T-helper 1 cell treated with Interleukin-12 subunit alpha and Interleukin-12 subunit beta and Interleukin-4 antibody, amounts not matched to agents 30 ng/mL and 1 ng/mL, for 36 hours (primary cell): ENCODE data around the gene IFIT3. TPM values are rescaled to one million over a fixed set of nuclear protein-coding genes. Genes with fewer than 3 reads are reported as not detected.
"Not testable (repeated sequence)": the region's sequence is repeated elsewhere in the genome, so short reads cannot be mapped to it uniquely, and the experiment has no call there.

Experiments
- intact Hi-C: fragments of 100-400 bp; cut with micrococcal nuclease; formaldehyde crosslinking; loops from one replicate; pipeline ENCODE4 v1.15.1; 2024
- total RNA-seq: library from RNA; stranded (reverse); gene quantifications from 2 replicates; pipeline ENCODE4 v1.2.3, GENCODE V29; 2022

IFIT3 gene
- 11.2 and 11.4 TPM in 2 replicates for total RNA-seq

- intact Hi-C loops: loop anchor here (1.0 kb wide), 2 partner anchors 9 to 27 kb away; no protein-coding TSS in a partner anchor
Observed at GRCh38 chr10:89327803-89328441, at the start of gene IFIT3. Gene IFIT3, plus strand, starts transcription at chr10:89327997. Its CDS starts 77 bp downstream, at chr10:89328074.

- intact Hi-C loops: no loop called here
Observed at GRCh38 chr10:89278034-89278535, 49.7 kb upstream of the IFIT3 start.

- intact Hi-C loops: no loop called here
Observed at GRCh38 chr10:89278900-89279392, 48.9 kb upstream of the IFIT3 start.

GRCh38 chr10:89279421-89279869 lies 48.4 kb upstream of the IFIT3 start:
- intact Hi-C loops: no loop called here

GRCh38 chr10:89280508-89280907 lies 47.3 kb upstream of the IFIT3 start:
- intact Hi-C loops: no loop called here

GRCh38 chr10:89281606-89282395 lies 46.0 kb upstream of the IFIT3 start:
- intact Hi-C loops: no loop called here

GRCh38 chr10:89283025-89283935 lies 44.5 kb upstream of the IFIT3 start:
- intact Hi-C loops: no loop called here

GRCh38 chr10:89283936-89284475 lies 43.8 kb upstream of the IFIT3 start:
- intact Hi-C loops: no loop called here

- intact Hi-C loops: not testable (repeated sequence)
Observed at GRCh38 chr10:89284711-89285110, 43.1 kb upstream of the IFIT3 start.

- intact Hi-C loops: not testable (repeated sequence)
Observed at GRCh38 chr10:89285303-89285702, 42.5 kb upstream of the IFIT3 start.

GRCh38 chr10:89294721-89295239 lies 33.0 kb upstream of the IFIT3 start:
- intact Hi-C loops: no loop called here

- intact Hi-C loops: no loop called here
Observed at GRCh38 chr10:89295597-89295996, 32.2 kb upstream of the IFIT3 start.

GRCh38 chr10:89296220-89296648 lies 31.6 kb upstream of the IFIT3 start:
- intact Hi-C loops: no loop called here

GRCh38 chr10:89297356-89297755 lies 30.4 kb upstream of the IFIT3 start:
- intact Hi-C loops: no loop called here

- intact Hi-C loops: no loop called here
Observed at GRCh38 chr10:89297791-89298190, 30.0 kb upstream of the IFIT3 start.

- intact Hi-C loops: no loop called here
Observed at GRCh38 chr10:89299031-89299430, 28.8 kb upstream of the IFIT3 start.

- intact Hi-C loops: loop anchor here (1.0 kb wide), 3 partner anchors 26 to 400 kb away; partner anchors contain the start of genes IFIT3, IFIT5 and KIF20B
Observed at GRCh38 chr10:89301232-89301631, 26.6 kb upstream of the IFIT3 start.

- intact Hi-C loops: loop anchor here (1.0 to 2.0 kb wide), 6 partner anchors 25 to 399 kb away; partner anchors contain the start of genes IFIT1, IFIT3, IFIT5 and KIF20B
Observed at GRCh38 chr10:89301721-89302445, 25.9 kb upstream of the IFIT3 start, which contains the start of gene IFIT2. Gene IFIT2, plus strand, starts transcription at chr10:89302046. Its CDS starts 78 bp downstream, at chr10:89302124.

GRCh38 chr10:89302625-89303024 lies 25.2 kb upstream of the IFIT3 start:
- intact Hi-C loops: loop anchor here (1.0 to 2.0 kb wide), 3 partner anchors 30 to 90 kb away; partner anchors contain the start of gene IFIT1
